ENCODE measurements around the gene S100A6.
"Not testable (repeated sequence)": the region's sequence is repeated elsewhere in the genome, so short reads cannot be mapped to it uniquely, and the experiment has no call there.

Gene S100A6

GRCh38 chr1:153525088-153525728 is 10.6 kb downstream of the S100A6 start:
- WGBS, 2 experiments (ENCODE audit: insufficient coverage in 2 of 2) = 50 to 67% methylated on average over 2 to 3 of the region's 3 CpGs
- Histone ChIP-seq H3K36me3 (ENCODE audit: control insufficient read depth, insufficient read depth, low read length) (no peaks in the 10 kb centered on the region), H3K4me1 (ENCODE audit: control insufficient read depth, insufficient read depth, low read length, poor library complexity, severe bottlenecking) (peaks cover 6% of the 10 kb centered on the region), H3K4me3 (ENCODE audit: extremely low read depth, insufficient read depth, low read length, poor library complexity, severe bottlenecking) (no peak overlapping the region), H3K27ac (ENCODE audit: low read depth, low read length, severe bottlenecking) (no peak overlapping the region), H3K9me3 (ENCODE audit: control insufficient read depth, low read length) (no peaks in the 10 kb centered on the region)

- WGBS, 2 experiments (ENCODE audit: insufficient coverage in 2 of 2) = 88 to 90% methylated on average over 12 of the region's 14 CpGs
- not testable (repeated sequence) for H3K36me3 ChIP-seq (ENCODE audit: control insufficient read depth, insufficient read depth, low read length); H3K4me1 ChIP-seq (ENCODE audit: control insufficient read depth, insufficient read depth, low read length, poor library complexity, severe bottlenecking); H3K27ac ChIP-seq (ENCODE audit: low read depth, low read length, severe bottlenecking); H3K9me3 ChIP-seq (ENCODE audit: control insufficient read depth, low read length); H3K4me3 ChIP-seq (ENCODE audit: extremely low read depth, insufficient read depth, low read length, poor library complexity, severe bottlenecking)
Observed at GRCh38 chr1:153522353-153523048, 13.3 kb downstream of the S100A6 start.

GRCh38 chr1:153521808-153522207 is 14.0 kb downstream of the S100A6 start:
- H3K36me3 ChIP-seq (ENCODE audit: control insufficient read depth, insufficient read depth, low read length); H3K4me1 ChIP-seq (ENCODE audit: control insufficient read depth, insufficient read depth, low read length, poor library complexity, severe bottlenecking); H3K9me3 ChIP-seq (ENCODE audit: control insufficient read depth, low read length); H3K4me3 ChIP-seq (ENCODE audit: extremely low read depth, insufficient read depth, low read length, poor library complexity, severe bottlenecking); H3K27ac ChIP-seq (ENCODE audit: low read depth, low read length, severe bottlenecking): not testable (repeated sequence)
- WGBS, 2 experiments (ENCODE audit: insufficient coverage in 2 of 2) = 97 to 98% methylated on average over 31 to 33 of the region's 37 CpGs

- WGBS, 2 experiments (ENCODE audit: insufficient coverage in 2 of 2) = 78 to 92% methylated on average over 1 to 2 of the region's 4 CpGs
- Histone ChIP-seq H3K36me3 (ENCODE audit: control insufficient read depth, insufficient read depth, low read length) (no peaks in the 10 kb centered on the region), H3K4me3 (ENCODE audit: extremely low read depth, insufficient read depth, low read length, poor library complexity, severe bottlenecking) (no peak overlapping the region), H3K27ac (ENCODE audit: low read depth, low read length, severe bottlenecking) (no peak overlapping the region), H3K4me1 (ENCODE audit: control insufficient read depth, insufficient read depth, low read length, poor library complexity, severe bottlenecking) (peaks cover 1% of the 10 kb centered on the region), H3K9me3 (ENCODE audit: control insufficient read depth, low read length) (no peaks in the 10 kb centered on the region)
Observed at GRCh38 chr1:153520818-153521476, 14.8 kb downstream of the S100A6 start.

- not testable (repeated sequence) for H3K27ac ChIP-seq (ENCODE audit: low read depth, low read length, severe bottlenecking); H3K4me3 ChIP-seq (ENCODE audit: extremely low read depth, insufficient read depth, low read length, poor library complexity, severe bottlenecking); H3K9me3 ChIP-seq (ENCODE audit: control insufficient read depth, low read length); H3K36me3 ChIP-seq (ENCODE audit: control insufficient read depth, insufficient read depth, low read length); H3K4me1 ChIP-seq (ENCODE audit: control insufficient read depth, insufficient read depth, low read length, poor library complexity, severe bottlenecking)
- 74 to 87% methylated on average over 3 of the region's 5 CpGs for WGBS, 2 experiments (ENCODE audit: insufficient coverage in 2 of 2)
Observed at GRCh38 chr1:153520137-153520691, 15.6 kb downstream of the S100A6 start.

- WGBS, 2 experiments (ENCODE audit: insufficient coverage in 2 of 2) = 95 to 100% methylated on average over 2 of the region's 3 CpGs
- Histone ChIP-seq H3K27ac (ENCODE audit: low read depth, low read length, severe bottlenecking) (no peak overlapping the region), H3K9me3 (ENCODE audit: control insufficient read depth, low read length) (no peaks in the 10 kb centered on the region), H3K4me3 (ENCODE audit: extremely low read depth, insufficient read depth, low read length, poor library complexity, severe bottlenecking) (no peak overlapping the region), H3K4me1 (ENCODE audit: control insufficient read depth, insufficient read depth, low read length, poor library complexity, severe bottlenecking) (no peaks in the 10 kb centered on the region), H3K36me3 (ENCODE audit: control insufficient read depth, insufficient read depth, low read length) (no peaks in the 10 kb centered on the region)
Observed at GRCh38 chr1:153519242-153519641, 16.5 kb downstream of the S100A6 start.

GRCh38 chr1:153515504-153516394 is 20.0 kb downstream of the S100A6 start:
- Histone ChIP-seq H3K4me3 (ENCODE audit: extremely low read depth, insufficient read depth, low read length, poor library complexity, severe bottlenecking) (no peak overlapping the region), H3K36me3 (ENCODE audit: control insufficient read depth, insufficient read depth, low read length) (no peaks in the 10 kb centered on the region), H3K27ac (ENCODE audit: low read depth, low read length, severe bottlenecking) (no peak overlapping the region), H3K9me3 (ENCODE audit: control insufficient read depth, low read length) (no peaks in the 10 kb centered on the region), H3K4me1 (ENCODE audit: control insufficient read depth, insufficient read depth, low read length, poor library complexity, severe bottlenecking) (no peaks in the 10 kb centered on the region)
- 60 to 83% methylated on average over 7 to 8 of the region's 8 CpGs for WGBS, 2 experiments (ENCODE audit: insufficient coverage in 2 of 2)

GRCh38 chr1:153513666-153514065 is 22.1 kb downstream of the S100A6 start:
- whole genome bisulfite sequencing, 2 experiments (ENCODE audit: insufficient coverage in 2 of 2) = 92 to 97% methylated on average over 3 to 7 of the region's 7 CpGs
- no peaks in the 10 kb centered on the region for H3K4me1 ChIP-seq (ENCODE audit: control insufficient read depth, insufficient read depth, low read length, poor library complexity, severe bottlenecking)
- no peak overlapping the region for H3K27ac ChIP-seq (ENCODE audit: low read depth, low read length, severe bottlenecking)
- no peaks in the 10 kb centered on the region for H3K36me3 ChIP-seq (ENCODE audit: control insufficient read depth, insufficient read depth, low read length)
- no peaks in the 10 kb centered on the region for H3K9me3 ChIP-seq (ENCODE audit: control insufficient read depth, low read length)
- H3K4me3 ChIP-seq (ENCODE audit: extremely low read depth, insufficient read depth, low read length, poor library complexity, severe bottlenecking) = no peak overlapping the region

GRCh38 chr1:153513023-153513422 is 22.8 kb downstream of the S100A6 start:
- WGBS, 2 experiments (ENCODE audit: insufficient coverage in 2 of 2) = 89 to 100% methylated on average over 1 of the region's 3 CpGs
- Histone ChIP-seq H3K27ac (ENCODE audit: low read depth, low read length, severe bottlenecking) (no peak overlapping the region), H3K36me3 (ENCODE audit: control insufficient read depth, insufficient read depth, low read length) (no peaks in the 10 kb centered on the region), H3K9me3 (ENCODE audit: control insufficient read depth, low read length) (no peaks in the 10 kb centered on the region), H3K4me1 (ENCODE audit: control insufficient read depth, insufficient read depth, low read length, poor library complexity, severe bottlenecking) (peaks cover 4% of the 10 kb centered on the region), H3K4me3 (ENCODE audit: extremely low read depth, insufficient read depth, low read length, poor library complexity, severe bottlenecking) (no peak overlapping the region)

- no peak overlapping the region for H3K4me3 ChIP-seq (ENCODE audit: extremely low read depth, insufficient read depth, low read length, poor library complexity, severe bottlenecking)
- WGBS, 2 experiments (ENCODE audit: insufficient coverage in 2 of 2) = 0 to 2% methylated on average over 3 to 7 of the region's 7 CpGs
- H3K27ac ChIP-seq (ENCODE audit: low read depth, low read length, severe bottlenecking) = no peak overlapping the region
- H3K4me1 ChIP-seq (ENCODE audit: control insufficient read depth, insufficient read depth, low read length, poor library complexity, severe bottlenecking) = peaks cover 14% of the 10 kb centered on the region
- no peaks in the 10 kb centered on the region for H3K36me3 ChIP-seq (ENCODE audit: control insufficient read depth, insufficient read depth, low read length)
- H3K9me3 ChIP-seq (ENCODE audit: control insufficient read depth, low read length) = no peaks in the 10 kb centered on the region
Observed at GRCh38 chr1:153510984-153511410, 24.8 kb downstream of the S100A6 start.
